Left lobe of liver (tissue), 2 donors: ENCODE results near the gene PLD2. TPM values are rescaled to one million over a fixed set of nuclear protein-coding genes. Genes with fewer than 3 reads are reported as not detected.

Experiments used
- ATAC-seq: fragments of 200-7000 bp; cut with Tn5 transposase; one replicate; pipeline ENCODE4 v1.9.1; 2020; ENCODE audit warnings: mild to moderate bottlenecking, moderate library complexity
- DNase-seq: peaks from one replicate; pipeline ENCODE4 v3.0.0-alpha.2; 2020; ENCODE audit warnings: low spot score
- total RNA-seq: library from RNA; stranded (reverse); gene quantifications from one replicate; pipeline ENCODE4 v1.2.1, GENCODE V29; 2021
- donor health status: DM: no; HTN: no; CAD: no; lungs with moderate emphysema.
- donor health status: DM: no; HTN: yes; CAD: no.

Gene PLD2
- total RNA-seq, 1 donor from 2014 or later: 8.5 TPM

- peak; percentile 55 for ATAC-seq
Observed at GRCh38 chr17:4788807-4789700, 17.9 kb upstream of the PLD2 start, which contains the start of gene GLTPD2. GLTPD2 (plus strand) TSS chr17:4788964; CDS start chr17:4789012, 48 bp downstream.

GRCh38 chr17:4789701-4789950 is 17.3 kb upstream of the PLD2 start:
- ATAC-seq: peak; percentile 7
- DNase-seq: no peak

More at GRCh38 chr17:4788807-4789700, 17.9 kb upstream of the PLD2 start, which contains the start of gene GLTPD2:
- peak; percentile 79 for DNase-seq

- ATAC-seq (peak; percentile 83), DNase-seq (peak; percentile 90)
Observed at GRCh38 chr17:4789951-4790704, 16.8 kb upstream of the PLD2 start.

GRCh38 chr17:4790705-4791088 is 16.3 kb upstream of the PLD2 start:
- no peak for DNase-seq

GRCh38 chr17:4795168-4795567 is 11.8 kb upstream of the PLD2 start:
- ATAC-seq (no peak), DNase-seq (no peak)

More at GRCh38 chr17:4790705-4791088, 16.3 kb upstream of the PLD2 start:
- no peak for ATAC-seq

- ATAC-seq (peak; percentile 39), DNase-seq (no peak)
Observed at GRCh38 chr17:4796552-4796920, 10.4 kb upstream of the PLD2 start.

- DNase-seq (no peak), ATAC-seq (no peak)
Observed at GRCh38 chr17:4800462-4801196, 6.3 kb upstream of the PLD2 start.

- DNase-seq (no peak), ATAC-seq (no peak)
Observed at GRCh38 chr17:4802228-4802627, 4.7 kb upstream of the PLD2 start, which contains the start of gene C17orf114. C17orf114 (minus strand) TSS chr17:4802328.

- ATAC-seq (no peak), DNase-seq (no peak)
Observed at GRCh38 chr17:4806456-4806776, 536 bp upstream of the PLD2 start.

- ATAC-seq (peak; percentile 8), DNase-seq (no peak)
Observed at GRCh38 chr17:4807605-4808377, 839 bp downstream of the PLD2 start.

GRCh38 chr17:4808378-4808767 is 1.4 kb downstream of the PLD2 start:
- DNase-seq: peak; percentile 89
- peak; percentile 80 for ATAC-seq

GRCh38 chr17:4810696-4811290 is 3.8 kb downstream of the PLD2 start:
- ATAC-seq (no peak), DNase-seq (no peak)

- ATAC-seq (no peak), DNase-seq (no peak)
Observed at GRCh38 chr17:4811471-4811870, 4.5 kb downstream of the PLD2 start.

GRCh38 chr17:4812690-4813089 is 5.7 kb downstream of the PLD2 start:
- no peak for ATAC-seq
- DNase-seq: no peak

GRCh38 chr17:4815043-4815675 is 8.2 kb downstream of the PLD2 start:
- ATAC-seq (no peak), DNase-seq (no peak)

GRCh38 chr17:4816826-4817225 is 9.9 kb downstream of the PLD2 start:
- ATAC-seq (no peak), DNase-seq (no peak)

- ATAC-seq (no peak), DNase-seq (no peak)
Observed at GRCh38 chr17:4818276-4818675, 11.3 kb downstream of the PLD2 start.

- ATAC-seq: no peak
- no peak for DNase-seq
Observed at GRCh38 chr17:4822835-4823234, 15.9 kb downstream of the PLD2 start.

- DNase-seq (no peak), ATAC-seq (no peak)
Observed at GRCh38 chr17:4823373-4824089, 16.6 kb downstream of the PLD2 start.
